Sigmoid colon (tissue), 7 donors: Measurements from ENCODE around the gene RAD51D. TPM values are rescaled to one million over a fixed set of nuclear protein-coding genes. Genes with fewer than 3 reads are reported as not detected.
A peak's percentile ranks its signal among the peaks of the same experiment; 100 is the strongest.

Experiments used
- DNase-seq: peaks from one replicate; pipeline ENCODE4 v3.0.0-alpha.2; 2019
- H3K27ac ChIP-seq, 4 donors: fragments of 200-600 bp; sonication (generic); one replicate each; pipeline ENCODE4 v1.5.1; 2016 to 2019; ENCODE audit warnings: mild to moderate bottlenecking in 1 of 4
- H3K27me3 ChIP-seq, 3 donors: fragments of 200-600 bp; sonication (generic); one replicate each; pipeline ENCODE4 v1.5.1; 2019; ENCODE audit warnings: mild to moderate bottlenecking in 1 of 3
- H3K36me3 ChIP-seq, 4 donors: fragments of 200-600 bp; sonication (generic); one replicate each; pipeline ENCODE4 v1.5.1; 2016 to 2019
- H3K4me1 ChIP-seq, 4 donors: fragments of 200-600 bp; sonication (generic); one replicate each; pipeline ENCODE4 v1.5.1; 2017 to 2019
- H3K4me3 ChIP-seq, 4 donors: fragments of 200-600 bp; sonication (generic); one replicate each; pipeline ENCODE4 v1.5.1; 2017 to 2019; ENCODE audit warnings: mild to moderate bottlenecking in 2 of 4, moderate library complexity in 1 of 4
- H3K9me3 ChIP-seq, 4 donors: fragments of 200-600 bp in 3 of 4; sonication (generic) in 3 of 4; one replicate each; pipeline versions ENCODE4 v1.5.1 to v1.6.1; 2013 to 2019
- EP300 ChIP-seq, 4 donors: sonication (generic); formaldehyde crosslinking; IDR thresholded peaks; one replicate each; pipeline ENCODE4 v1.6.1; 2017; ENCODE audit warnings: antibody characterized with exemption in 4 of 4
- POLR2A ChIP-seq, 2 donors: fragments of 450-650 bp; IDR thresholded peaks; one replicate each; pipeline ENCODE4 v1.6.1; 2016; ENCODE audit warnings: antibody characterized with exemption in 2 of 2, mild to moderate bottlenecking in 2 of 2, moderate library complexity in 2 of 2
- POLR2AphosphoS5 ChIP-seq, 4 donors: sonication (generic); formaldehyde crosslinking; IDR thresholded peaks; one replicate each; pipeline ENCODE4 v1.6.1; 2017; ENCODE audit warnings: antibody characterized with exemption in 4 of 4
- WGBS, 2 donors: extraction: QIAGEN DNeasy Blood & Tissue Kit; methylation state at CpG; one replicate each; pipeline ENCODE4 v1.1.7; 2013; 5-methylcytosine and 5-hydroxymethylcytosine counted together
- intact Hi-C: fragments of 100-400 bp; cut with DNase I; formaldehyde crosslinking; loops from one replicate; pipeline ENCODE4 v1.15.1; 2023
- polyA plus RNA-seq, 3 donors: library from polyadenylated mRNA; stranded (reverse); fragments of 200-250 nt; gene quantifications; one replicate each; pipeline ENCODE4 v1.2.3, GENCODE V29; 2013
- total RNA-seq, 4 donors: library from RNA; depleted of rRNA; stranded (reverse); fragments of >200 nt; gene quantifications; one replicate each; pipeline ENCODE4 v1.1.0, GENCODE V29; 2016
- TF ChIP-seq, protein P1 (sequence below), 4 experiments: fragments of 450-650 bp in 3 of 4; fragments of 200-600 bp in 1 of 4; IDR thresholded peaks; one replicate each; pipeline ENCODE4 v1.5.1; 2016 to 2019; ENCODE audit warnings: antibody characterized with exemption in 4 of 4, mild to moderate bottlenecking in 3 of 4, moderate library complexity in 2 of 4
- donor health status: healthy with polysubstance abuse.
- donor health status: Bipolar disorder and iron deficiency.
- donor health status: healthy.

The RAD51D gene
- total and polyA plus RNA-seq, 7 donors, result 2.8 to 12.6 (median 7.6) TPM

DNA sequence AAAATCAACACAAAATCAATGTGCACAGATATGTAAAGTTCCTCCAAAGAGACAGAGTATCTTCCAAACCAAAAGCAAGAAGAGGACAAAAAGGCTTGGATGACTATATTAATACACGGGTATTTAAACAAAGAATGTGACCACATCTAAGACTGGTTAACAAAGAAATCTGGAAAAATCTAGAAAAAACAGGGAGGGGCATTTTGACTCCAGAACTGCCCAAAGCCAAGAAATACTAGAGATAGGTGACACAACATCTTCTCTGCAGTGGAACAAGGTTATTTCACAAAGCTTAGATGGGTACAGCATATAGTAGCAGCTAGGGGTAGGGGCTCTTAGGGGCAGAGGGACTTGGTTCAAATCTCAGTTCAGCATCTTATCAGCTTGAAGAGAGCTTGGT lies 66.5 kb downstream of the RAD51D start:
- Histone ChIP-seq H3K27ac (no peak overlapping the region), H3K4me1 (peaks cover 0 to 21% (median 12%) of the 10 kb centered on the region in 4 donors), H3K4me3 (no peak overlapping the region), H3K9me3 (no peaks in the 10 kb centered on the region), H3K27me3 (no peaks in the 10 kb centered on the region), H3K36me3 (no peaks in the 10 kb centered on the region)
- intact Hi-C loops, result no loop called here
- WGBS, 2 donors, result 91 to 97% methylated on average over 1 of the region's 1 CpG
- DNase-seq, result no peak
- no peak for TF ChIP-seq EP300 (IDR thresholded peaks at IDR 0.05)
- TF ChIP-seq, protein P1, sequence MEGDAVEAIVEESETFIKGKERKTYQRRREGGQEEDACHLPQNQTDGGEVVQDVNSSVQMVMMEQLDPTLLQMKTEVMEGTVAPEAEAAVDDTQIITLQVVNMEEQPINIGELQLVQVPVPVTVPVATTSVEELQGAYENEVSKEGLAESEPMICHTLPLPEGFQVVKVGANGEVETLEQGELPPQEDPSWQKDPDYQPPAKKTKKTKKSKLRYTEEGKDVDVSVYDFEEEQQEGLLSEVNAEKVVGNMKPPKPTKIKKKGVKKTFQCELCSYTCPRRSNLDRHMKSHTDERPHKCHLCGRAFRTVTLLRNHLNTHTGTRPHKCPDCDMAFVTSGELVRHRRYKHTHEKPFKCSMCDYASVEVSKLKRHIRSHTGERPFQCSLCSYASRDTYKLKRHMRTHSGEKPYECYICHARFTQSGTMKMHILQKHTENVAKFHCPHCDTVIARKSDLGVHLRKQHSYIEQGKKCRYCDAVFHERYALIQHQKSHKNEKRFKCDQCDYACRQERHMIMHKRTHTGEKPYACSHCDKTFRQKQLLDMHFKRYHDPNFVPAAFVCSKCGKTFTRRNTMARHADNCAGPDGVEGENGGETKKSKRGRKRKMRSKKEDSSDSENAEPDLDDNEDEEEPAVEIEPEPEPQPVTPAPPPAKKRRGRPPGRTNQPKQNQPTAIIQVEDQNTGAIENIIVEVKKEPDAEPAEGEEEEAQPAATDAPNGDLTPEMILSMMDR (IDR thresholded peaks at IDR 0.05), result no peak

DNA sequence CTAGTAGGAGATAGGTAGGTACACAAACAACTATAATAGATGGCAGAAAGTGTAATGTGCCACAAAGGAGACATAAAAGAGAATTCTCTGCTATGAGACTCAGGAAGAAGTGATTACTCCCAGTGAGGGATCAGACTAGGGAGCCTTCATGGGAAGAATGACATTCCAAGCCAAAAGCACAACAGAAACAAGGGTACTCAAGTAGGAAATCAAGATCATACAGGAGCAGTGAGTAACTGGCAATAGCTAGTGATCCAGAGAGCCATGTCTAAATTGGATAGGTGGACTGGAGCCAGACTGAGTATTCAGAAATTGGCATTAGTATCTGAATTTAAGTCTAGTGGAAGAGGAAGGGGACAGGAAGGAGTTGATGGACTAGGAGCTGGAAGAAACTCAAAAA lies 66.9 kb downstream of the RAD51D start:
- intact Hi-C loops, result no loop called here
- DNase-seq, result no peak
- no peaks in the 10 kb centered on the region for H3K9me3 ChIP-seq
- no peaks in the 10 kb centered on the region for H3K36me3 ChIP-seq
- peaks cover 0 to 21% (median 12%) of the 10 kb centered on the region in 4 donors for H3K4me1 ChIP-seq
- H3K27me3 ChIP-seq, result no peaks in the 10 kb centered on the region
- H3K4me3 ChIP-seq, result no peak overlapping the region
- TF ChIP-seq, protein P1 (IDR thresholded peaks at IDR 0.05), result no peak
- TF ChIP-seq POLR2AphosphoS5 (IDR thresholded peaks at IDR 0.05), result no peak
- no peak for TF ChIP-seq POLR2A (IDR thresholded peaks at IDR 0.05)
- no peak for TF ChIP-seq EP300 (IDR thresholded peaks at IDR 0.05)
- H3K27ac ChIP-seq, result peak overlapping the region in 1 of 4 donors; percentile 36

DNA sequence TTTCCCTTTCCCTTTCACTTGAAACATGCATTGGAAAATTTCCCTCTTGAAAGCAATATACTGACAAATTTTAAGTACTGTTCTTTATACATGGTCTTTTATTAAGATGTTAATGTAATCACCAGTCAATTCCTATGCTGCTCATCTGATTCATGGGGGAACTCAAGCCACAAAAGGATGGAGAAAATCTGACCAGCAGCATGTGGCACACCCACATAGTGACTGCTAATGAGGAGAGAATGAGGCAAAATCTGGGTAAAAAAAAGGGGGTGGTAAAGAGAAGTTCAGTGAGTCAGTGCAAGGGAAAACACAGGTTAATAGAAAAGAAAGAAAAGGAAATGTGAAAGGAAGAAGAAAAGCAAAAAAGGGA lies 67.4 kb downstream of the RAD51D start:
- intact Hi-C loops, result no loop called here
- Histone ChIP-seq H3K9me3 (no peaks in the 10 kb centered on the region), H3K36me3 (no peaks in the 10 kb centered on the region), H3K27ac (peak overlapping the region in 1 of 4 donors; percentile 36), H3K4me3 (no peak overlapping the region), H3K27me3 (no peaks in the 10 kb centered on the region), H3K4me1 (peaks cover 0 to 21% (median 12%) of the 10 kb centered on the region in 4 donors)
- no peak for TF ChIP-seq POLR2A (IDR thresholded peaks at IDR 0.05)
- TF ChIP-seq POLR2AphosphoS5 (IDR thresholded peaks at IDR 0.05), result no peak
- no peak for TF ChIP-seq EP300 (IDR thresholded peaks at IDR 0.05)
- TF ChIP-seq, protein P1 (IDR thresholded peaks at IDR 0.05), result no peak
- DNase-seq, result no peak

DNA sequence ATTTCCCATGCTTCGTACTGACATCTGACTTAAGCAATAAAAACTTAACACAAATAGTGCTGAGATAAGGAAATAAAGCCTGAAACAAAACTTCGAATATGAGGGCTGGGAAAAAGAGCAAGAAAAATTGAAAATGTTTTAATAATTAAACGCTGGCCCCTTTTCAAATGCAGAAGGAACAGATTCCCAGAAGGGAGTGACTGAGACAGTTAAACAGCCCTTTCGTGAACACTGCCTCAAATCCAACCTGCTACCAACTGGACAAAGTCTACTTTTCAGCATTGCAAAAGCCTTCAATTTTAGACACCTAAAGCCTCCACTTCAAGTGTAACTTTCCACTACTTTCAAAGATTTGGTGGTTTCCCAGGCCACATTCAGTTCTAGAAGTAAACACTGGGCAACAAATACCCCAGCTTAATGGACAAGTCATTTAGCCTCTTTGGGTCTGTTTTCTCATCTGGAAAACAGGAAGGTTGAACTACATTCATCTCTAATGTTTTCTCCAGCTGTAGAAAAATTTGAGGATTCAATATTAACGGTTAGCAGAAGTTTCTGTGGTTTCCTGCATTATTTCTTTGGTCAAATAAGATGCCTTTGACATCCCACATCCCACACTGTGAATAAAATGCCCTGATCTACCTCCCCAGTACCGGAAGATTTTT lies 68.0 kb downstream of the RAD51D start:
- Histone ChIP-seq H3K9me3 (no peaks in the 10 kb centered on the region), H3K36me3 (no peaks in the 10 kb centered on the region), H3K27me3 (no peaks in the 10 kb centered on the region), H3K27ac (peak overlapping the region; percentile 2 to 36 (median 20)), H3K4me1 (peaks cover 0 to 21% (median 12%) of the 10 kb centered on the region in 4 donors), H3K4me3 (no peak overlapping the region)
- no peak for DNase-seq
- intact Hi-C loops, result no loop called here
- 16 to 17% methylated on average over 6 of the region's 6 CpGs for WGBS, 2 donors
- TF ChIP-seq POLR2A (IDR thresholded peaks at IDR 0.05), result no peak
- TF ChIP-seq, protein P1 (IDR thresholded peaks at IDR 0.05), result no peak
- TF ChIP-seq POLR2AphosphoS5 (IDR thresholded peaks at IDR 0.05), result no peak
- no peak for TF ChIP-seq EP300 (IDR thresholded peaks at IDR 0.05)

DNA sequence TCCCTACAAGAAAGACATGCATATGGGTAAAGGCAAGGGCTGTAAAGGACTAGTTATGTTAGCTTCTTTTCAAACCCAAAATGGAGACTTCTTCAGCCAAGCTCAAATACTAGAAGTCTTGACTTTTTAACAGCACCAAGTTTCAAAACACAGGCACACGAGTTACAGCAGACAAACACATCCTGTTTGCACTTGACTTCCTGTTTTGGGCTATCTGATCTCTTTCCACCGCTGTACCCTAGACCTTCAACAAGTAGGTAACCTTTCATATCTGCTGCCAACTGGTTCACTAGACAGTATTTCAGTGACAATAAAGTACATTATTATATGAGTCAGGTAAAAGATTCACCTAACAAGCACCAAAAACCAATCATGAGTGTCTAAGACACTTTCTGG lies 68.5 kb downstream of the RAD51D start:
- Histone ChIP-seq H3K4me1 (peaks cover 0 to 21% (median 12%) of the 10 kb centered on the region in 4 donors), H3K27ac (peak overlapping the region; percentile 2 to 36 (median 20)), H3K9me3 (no peaks in the 10 kb centered on the region), H3K27me3 (no peaks in the 10 kb centered on the region), H3K4me3 (no peak overlapping the region), H3K36me3 (no peaks in the 10 kb centered on the region)
- intact Hi-C loops, result no loop called here
- whole genome bisulfite sequencing, 2 donors, result 1 to 4% methylated on average over 2 of the region's 2 CpGs
- no peak for TF ChIP-seq POLR2A (IDR thresholded peaks at IDR 0.05)
- no peak for TF ChIP-seq POLR2AphosphoS5 (IDR thresholded peaks at IDR 0.05)
- no peak for TF ChIP-seq EP300 (IDR thresholded peaks at IDR 0.05)
- TF ChIP-seq, protein P1 (IDR thresholded peaks at IDR 0.05), result no peak
- no peak for DNase-seq
